ENCODE data around the gene AKT2.

The AKT2 gene

GRCh38 chr19:40313229-40313983 lies 28.3 kb upstream of the AKT2 start:
- no peak for DNase-seq (ENCODE audit: extremely low read depth, low read depth)
- no peak for TF ChIP-seq CTCF (IDR thresholded peaks at IDR 0.05; ENCODE audit: low read depth, low read length)

GRCh38 chr19:40312533-40312932 lies 27.4 kb upstream of the AKT2 start:
- no peak for TF ChIP-seq CTCF (IDR thresholded peaks at IDR 0.05; ENCODE audit: low read depth, low read length)
- no peak for DNase-seq (ENCODE audit: extremely low read depth, low read depth)

- no peak for DNase-seq (ENCODE audit: extremely low read depth, low read depth)
- no peak for TF ChIP-seq CTCF (IDR thresholded peaks at IDR 0.05; ENCODE audit: low read depth, low read length)
These were observed 24.5 kb upstream of the AKT2 start for GRCh38 chr19:40309666-40310065.

GRCh38 chr19:40305403-40305802 lies 20.3 kb upstream of the AKT2 start:
- DNase-seq (ENCODE audit: extremely low read depth, low read depth) = peak; percentile 69
- TF ChIP-seq CTCF (IDR thresholded peaks at IDR 0.05; ENCODE audit: low read depth, low read length) = peak; percentile 69

GRCh38 chr19:40304306-40304705 lies 19.2 kb upstream of the AKT2 start:
- DNase-seq (ENCODE audit: extremely low read depth, low read depth) = no peak
- no peak; the same call in 1 of the 2 replicates for TF ChIP-seq CTCF (IDR thresholded peaks at IDR 0.05; ENCODE audit: low read depth, low read length)

- no peak for TF ChIP-seq CTCF (IDR thresholded peaks at IDR 0.05; ENCODE audit: low read depth, low read length)
- DNase-seq (ENCODE audit: extremely low read depth, low read depth) = no peak
These were observed 18.6 kb upstream of the AKT2 start for GRCh38 chr19:40303765-40304164.

- no peak for DNase-seq (ENCODE audit: extremely low read depth, low read depth)
- TF ChIP-seq CTCF (IDR thresholded peaks at IDR 0.05; ENCODE audit: low read depth, low read length) = no peak
These were observed 17.3 kb upstream of the AKT2 start for GRCh38 chr19:40302224-40303011.
